ENCODE results near the gene PFN3. TPM values are rescaled to one million over a fixed set of nuclear protein-coding genes. Genes with fewer than 3 reads are reported as not detected.

PFN3 gene
- total and polyA plus RNA-seq, 10 donors = not detected

GRCh38 chr5:177439518-177440053 lies 39.1 kb upstream of the PFN3 start:
- H3K27ac ChIP-seq = peak overlapping the region in 1 of 8 donors; percentile 36
- H3K36me3 ChIP-seq = peaks cover 12 to 97% (median 83%) of the 10 kb centered on the region in 6 donors
- 94 to 99% (median 97%) methylated on average over 4 of the region's 4 CpGs for WGBS, 5 donors

GRCh38 chr5:177438468-177438867 lies 38.0 kb upstream of the PFN3 start:
- Histone ChIP-seq H3K27ac (peak overlapping the region in 3 of 8 donors; percentile 9 to 42 (median 28)), H3K27me3 (replicated peaks in 1 of 7) (no peaks in the 10 kb centered on the region), H3K36me3 (peaks cover 12 to 100% (median 94%) of the 10 kb centered on the region in 6 donors), H3K9me3 (no peaks in the 10 kb centered on the region), H3K4me3 (no peak overlapping the region), H3K4me1 (peaks cover 0 to 97% (median 30%) of the 10 kb centered on the region in 6 donors)
- intact Hi-C loops (cut with DNase I; ENCODE audit: low total_unique reads) = no loop called here
- TF ChIP-seq POLR2AphosphoS5 (IDR thresholded peaks at IDR 0.05) (peak; percentile 51 to 81 (median 52)), POLR2A (IDR thresholded peaks at IDR 0.05) (no peak), CTCF (IDR thresholded peaks at IDR 0.05 in 8 of 11, conservative IDR thresholded peaks at IDR 0.05 in 3 of 11) (no peak)
- DNase-seq = no peak
- 89 to 96% (median 95%) methylated on average over 10 of the region's 10 CpGs for WGBS, 5 donors

More at GRCh38 chr5:177439518-177440053, 39.1 kb upstream of the PFN3 start:
- no peak for DNase-seq
- peaks cover 0 to 97% (median 22%) of the 10 kb centered on the region in 6 donors for H3K4me1 ChIP-seq
- H3K4me3 ChIP-seq = no peak overlapping the region
- intact Hi-C loops (cut with DNase I; ENCODE audit: low total_unique reads) = no loop called here
- no peaks in the 10 kb centered on the region for H3K27me3 ChIP-seq (replicated peaks in 1 of 7)
- H3K9me3 ChIP-seq = no peaks in the 10 kb centered on the region
- no peak for TF ChIP-seq POLR2AphosphoS5 (IDR thresholded peaks at IDR 0.05)
- TF ChIP-seq CTCF (IDR thresholded peaks at IDR 0.05 in 8 of 11, conservative IDR thresholded peaks at IDR 0.05 in 3 of 11) = no peak
- no peak for TF ChIP-seq POLR2A (IDR thresholded peaks at IDR 0.05)

GRCh38 chr5:177437623-177438022 lies 37.2 kb upstream of the PFN3 start:
- Histone ChIP-seq H3K27me3 (replicated peaks in 1 of 7) (no peaks in the 10 kb centered on the region), H3K4me3 (no peak overlapping the region), H3K36me3 (peaks cover 12 to 100% (median 97%) of the 10 kb centered on the region in 6 donors), H3K27ac (peak overlapping the region in 2 of 8 donors; percentile 35 to 36), H3K4me1 (peaks cover 8 to 97% (median 35%) of the 10 kb centered on the region in 6 donors), H3K9me3 (no peaks in the 10 kb centered on the region)
- WGBS, 5 donors = 75 to 86% (median 81%) methylated on average over 4 of the region's 4 CpGs
- no peak for DNase-seq
- TF ChIP-seq CTCF (IDR thresholded peaks at IDR 0.05 in 8 of 11, conservative IDR thresholded peaks at IDR 0.05 in 3 of 11) (no peak), POLR2A (IDR thresholded peaks at IDR 0.05) (no peak), POLR2AphosphoS5 (IDR thresholded peaks at IDR 0.05) (no peak)
- intact Hi-C loops (cut with DNase I; ENCODE audit: low total_unique reads) = no loop called here

- peaks cover 25 to 98% (median 47%) of the 10 kb centered on the region in 6 donors for H3K4me1 ChIP-seq
- H3K9me3 ChIP-seq = no peaks in the 10 kb centered on the region
- intact Hi-C loops (cut with DNase I; ENCODE audit: low total_unique reads) = no loop called here
- no peak for DNase-seq
- H3K36me3 ChIP-seq = peaks cover 12 to 100% (median 87%) of the 10 kb centered on the region in 6 donors
- TF ChIP-seq POLR2A (IDR thresholded peaks at IDR 0.05) = no peak
- peak in 2 of 3 donors; percentile 27 to 71 for TF ChIP-seq POLR2AphosphoS5 (IDR thresholded peaks at IDR 0.05)
- no peaks in the 10 kb centered on the region for H3K27me3 ChIP-seq (replicated peaks in 1 of 7)
- no peak overlapping the region for H3K4me3 ChIP-seq
- WGBS, 5 donors = 94 to 97% (median 95%) methylated on average over 34 to 37 of the region's 37 CpGs
- H3K27ac ChIP-seq = peak overlapping the region in 3 of 8 donors; percentile 35 to 99 (median 99)
These were observed 35.5 kb upstream of the PFN3 start for GRCh38 chr5:177435847-177436536.

Measured in spleen (tissue), 11 donors.